Left colon (tissue), 2 donors: ENCODE results near the gene MAEL. TPM values are rescaled to one million over a fixed set of nuclear protein-coding genes. Genes with fewer than 3 reads are reported as not detected.
"Not testable (repeated sequence)": the region's sequence is repeated elsewhere in the genome, so short reads cannot be mapped to it uniquely, and the experiment has no call there.

ENCODE experiments used
- ATAC-seq: fragments of 200-7000 bp; cut with Tn5 transposase; one replicate; pipeline ENCODE4 v1.9.1; 2020; ENCODE audit warnings: mild to moderate bottlenecking, moderate library complexity
- DNase-seq, 2 donors: peaks; one replicate each; pipeline ENCODE4 v3.0.0-alpha.2; 2020
- intact Hi-C, 2 donors: fragments of 100-400 bp; cut with DNase I in 1 of 2; cut with micrococcal nuclease in 1 of 2; formaldehyde crosslinking; loops; one replicate each; pipeline versions ENCODE4 v1.11.2 to v1.14.0; 2022; cut with DNase I, micrococcal nuclease
- total RNA-seq, 2 donors: library from RNA; stranded (reverse); fragmentation: NEBNext Ultra II Directional; extraction: Animal tissue kit (Norgen Biotek cat#: 25700); gene quantifications; one replicate each; pipeline ENCODE4 v1.2.1, GENCODE V29; 2021
- donor health status: DM: no; HTN: no; CAD: no.
- donor health status: DM: yes; HTN: yes; CAD: no.

Gene MAEL
- total RNA-seq, 2 donors from 2014 or later, result not detected

- intact Hi-C loops, result no loop called here
- DNase-seq (peak; percentile 38 to 52), ATAC-seq (peak; percentile 89)
Observed at GRCh38 chr1:166975361-166976129, 13.5 kb upstream of the MAEL start, which contains the start of gene ILDR2. Gene ILDR2 (minus strand): TSS chr1:166975540. CDS start chr1:166975268, 272 bp downstream.

GRCh38 chr1:166977951-166978350, 11.1 kb upstream of the MAEL start:
- ATAC-seq, result no peak
- DNase-seq, result no peak
- intact Hi-C loops, result no loop called here

- intact Hi-C loops, result no loop called here
- DNase-seq, result no peak
- no peak for ATAC-seq
Observed at GRCh38 chr1:166978821-166979220, 10.3 kb upstream of the MAEL start.

- ATAC-seq, result no peak
- intact Hi-C loops, result no loop called here
- DNase-seq, result no peak
Observed at GRCh38 chr1:166980383-166980782, 8.7 kb upstream of the MAEL start.

GRCh38 chr1:166980818-166981217, 8.3 kb upstream of the MAEL start:
- ATAC-seq (no peak), DNase-seq (no peak)
- intact Hi-C loops, result no loop called here

- no peak for DNase-seq
- intact Hi-C loops, result no loop called here
Observed at GRCh38 chr1:166981589-166981988, 7.5 kb upstream of the MAEL start.

GRCh38 chr1:166999075-166999474, 10.0 kb downstream of the MAEL start:
- DNase-seq (no peak), ATAC-seq (no peak)
- intact Hi-C loops, result no loop called here

More at GRCh38 chr1:166981589-166981988, 7.5 kb upstream of the MAEL start:
- no peak for ATAC-seq

- intact Hi-C loops, result no loop called here
- ATAC-seq (no peak), DNase-seq (no peak)
Observed at GRCh38 chr1:166999500-167000055, 10.5 kb downstream of the MAEL start.

- no peak for DNase-seq
- intact Hi-C loops, result no loop called here
- ATAC-seq, result no peak
Observed at GRCh38 chr1:167000546-167000945, 11.5 kb downstream of the MAEL start.

- ATAC-seq, result no peak
- no peak for DNase-seq
- intact Hi-C loops, result no loop called here
Observed at GRCh38 chr1:167002354-167002753, 13.3 kb downstream of the MAEL start.

GRCh38 chr1:167003711-167004110, 14.6 kb downstream of the MAEL start:
- DNase-seq, result no peak
- intact Hi-C loops, result no loop called here
- ATAC-seq, result no peak

- intact Hi-C loops, result no loop called here
- ATAC-seq (no peak), DNase-seq (no peak)
Observed at GRCh38 chr1:167011560-167012191, 22.6 kb downstream of the MAEL start.

GRCh38 chr1:167012570-167012969, 23.5 kb downstream of the MAEL start:
- DNase-seq (no peak), ATAC-seq (no peak)
- intact Hi-C loops, result no loop called here

GRCh38 chr1:167013108-167013929, 24.2 kb downstream of the MAEL start:
- ATAC-seq (no peak), DNase-seq (no peak)
- intact Hi-C loops, result no loop called here

GRCh38 chr1:167016100-167016750, 27.1 kb downstream of the MAEL start:
- DNase-seq, result no peak
- no peak for ATAC-seq
- intact Hi-C loops, result no loop called here

- intact Hi-C loops, result no loop called here
- no peak for ATAC-seq
- no peak for DNase-seq
Observed at GRCh38 chr1:167022384-167022783, 33.3 kb downstream of the MAEL start.

GRCh38 chr1:167029553-167029952, 40.5 kb downstream of the MAEL start:
- ATAC-seq, DNase-seq, intact Hi-C loops: not testable (repeated sequence)

GRCh38 chr1:167033646-167034045, 44.6 kb downstream of the MAEL start:
- DNase-seq, result no peak
- intact Hi-C loops, result no loop called here
- no peak for ATAC-seq
